Nephron (organoid): ENCODE data around the gene NAT10.
"Not testable (repeated sequence)": the region's sequence is repeated elsewhere in the genome, so short reads cannot be mapped to it uniquely, and the experiment has no call there.

Experiments used
- H3K27ac Mint-ChIP-seq, 3 experiments: 2 replicates each; pipeline ENCODE4 v1.8.0; 2020; ENCODE audit warnings: mixed read lengths in 3 of 3, mild to moderate bottlenecking in 2 of 3, moderate library complexity in 1 of 3
- H3K27me3 Mint-ChIP-seq: 2 replicates; pipeline ENCODE4 v1.8.0; 2021; ENCODE audit warnings: low read depth, mild to moderate bottlenecking, moderate library complexity, mixed read lengths
- H3K36me3 Mint-ChIP-seq: 2 replicates; pipeline ENCODE4 v1.8.0; 2020; ENCODE audit warnings: low read depth, mixed read lengths
- H3K4me1 Mint-ChIP-seq: 2 replicates; pipeline ENCODE4 v1.8.0; 2020; ENCODE audit warnings: mixed read lengths
- H3K4me3 Mint-ChIP-seq, 3 experiments: 2 replicates each; pipeline ENCODE4 v1.8.0; 2020; ENCODE audit warnings: mild to moderate bottlenecking in 3 of 3, mixed read lengths in 3 of 3, moderate library complexity in 2 of 3
- H3K9me3 Mint-ChIP-seq: 2 replicates; pipeline ENCODE4 v1.8.0; 2020; ENCODE audit warnings: mixed read lengths
- TF ChIP-seq, protein P1 (sequence below), 3 experiments: fragments of 200-600 bp; sonication (generic); IDR thresholded peaks; one replicate each; pipeline ENCODE4 v1.5.0; 2021; ENCODE audit warnings: antibody characterized with exemption in 3 of 3; ENCODE audit not compliant: unreplicated experiment in 3 of 3

The NAT10 gene

DNA sequence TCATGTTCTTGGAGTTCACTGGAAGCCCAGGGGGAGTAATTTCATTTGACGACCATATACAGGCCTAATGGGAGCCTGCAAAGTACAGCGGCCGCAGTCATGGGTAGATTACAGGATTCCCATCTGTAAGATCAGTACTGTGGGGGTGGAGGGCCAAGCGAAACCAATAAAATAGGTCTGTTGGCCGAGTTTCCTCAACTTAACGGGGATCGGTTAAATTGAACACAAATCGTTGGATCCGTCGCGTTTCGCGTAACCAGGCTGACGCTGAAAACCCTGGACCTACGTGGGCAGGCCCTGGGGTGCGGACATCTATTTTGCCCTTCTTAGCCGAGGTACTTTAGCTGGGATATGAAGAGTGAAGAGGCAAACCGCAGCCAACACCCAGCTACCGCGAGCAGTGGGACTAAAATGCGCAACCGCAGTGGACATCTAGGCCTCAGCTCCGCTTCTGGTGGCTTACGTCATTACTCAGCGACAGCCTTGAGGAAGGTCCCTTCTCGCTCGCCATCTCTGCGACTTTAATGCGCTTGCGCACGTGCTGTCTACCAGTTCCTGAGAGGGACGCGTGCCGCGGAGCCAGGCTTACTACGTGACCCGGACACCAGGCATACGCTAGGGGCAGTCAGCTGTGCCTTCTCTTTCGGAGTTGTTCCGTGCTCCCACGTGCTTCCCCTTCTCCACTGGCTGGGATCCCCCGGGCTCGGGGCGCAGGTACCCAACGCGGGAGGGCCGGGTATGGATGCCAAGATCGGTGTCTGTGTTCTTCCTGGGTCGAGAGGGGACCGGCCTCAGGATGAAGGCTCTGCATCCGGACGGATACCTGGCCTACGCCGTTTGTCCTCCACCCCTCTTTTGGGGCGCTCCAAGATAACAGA is at the start of gene NAT10:
Gene NAT10 (plus strand): TSS at position 551 of the 878 bp plus-strand sequence. CDS start 2,597 bp downstream, outside the sequence.
- H3K27me3 Mint-ChIP-seq: no peaks in the 10 kb centered on the region
- no peaks in the 10 kb centered on the region for H3K9me3 Mint-ChIP-seq
- H3K4me1 Mint-ChIP-seq: peaks cover 39% of the 10 kb centered on the region
- peak within 1 kb of the TSS; percentile 99 for H3K27ac Mint-ChIP-seq
- TF ChIP-seq, protein P1, sequence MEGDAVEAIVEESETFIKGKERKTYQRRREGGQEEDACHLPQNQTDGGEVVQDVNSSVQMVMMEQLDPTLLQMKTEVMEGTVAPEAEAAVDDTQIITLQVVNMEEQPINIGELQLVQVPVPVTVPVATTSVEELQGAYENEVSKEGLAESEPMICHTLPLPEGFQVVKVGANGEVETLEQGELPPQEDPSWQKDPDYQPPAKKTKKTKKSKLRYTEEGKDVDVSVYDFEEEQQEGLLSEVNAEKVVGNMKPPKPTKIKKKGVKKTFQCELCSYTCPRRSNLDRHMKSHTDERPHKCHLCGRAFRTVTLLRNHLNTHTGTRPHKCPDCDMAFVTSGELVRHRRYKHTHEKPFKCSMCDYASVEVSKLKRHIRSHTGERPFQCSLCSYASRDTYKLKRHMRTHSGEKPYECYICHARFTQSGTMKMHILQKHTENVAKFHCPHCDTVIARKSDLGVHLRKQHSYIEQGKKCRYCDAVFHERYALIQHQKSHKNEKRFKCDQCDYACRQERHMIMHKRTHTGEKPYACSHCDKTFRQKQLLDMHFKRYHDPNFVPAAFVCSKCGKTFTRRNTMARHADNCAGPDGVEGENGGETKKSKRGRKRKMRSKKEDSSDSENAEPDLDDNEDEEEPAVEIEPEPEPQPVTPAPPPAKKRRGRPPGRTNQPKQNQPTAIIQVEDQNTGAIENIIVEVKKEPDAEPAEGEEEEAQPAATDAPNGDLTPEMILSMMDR (IDR thresholded peaks at IDR 0.05; ENCODE audit: unreplicated experiment in 3 of 3): peak in 1 of 3 experiments; percentile 12
- peaks cover 22% of the 10 kb centered on the region for H3K36me3 Mint-ChIP-seq
- peak within 1 kb of the TSS; percentile 97 to 99 (median 97) for H3K4me3 Mint-ChIP-seq

DNA sequence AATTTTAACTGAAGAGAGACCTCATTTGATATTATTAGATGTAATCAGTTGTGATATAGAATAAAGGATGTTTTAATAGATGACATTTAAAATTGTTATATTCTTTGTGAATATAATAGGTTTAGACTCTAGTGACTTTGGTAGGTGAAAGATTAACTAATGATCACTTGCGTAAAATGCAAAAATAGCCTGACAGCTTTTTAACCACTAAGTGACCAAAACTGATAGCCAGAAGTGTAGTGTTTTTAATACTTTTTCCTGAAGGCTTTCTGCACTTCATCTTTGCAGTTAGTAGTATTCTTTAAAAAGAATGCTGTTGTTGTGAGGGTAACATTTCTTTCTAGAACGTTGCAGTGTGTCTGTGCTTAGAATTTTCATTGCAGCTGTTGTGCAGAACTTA is 48.8 kb upstream of the NAT10 start:
- Mint-ChIP-seq H3K4me1 (peaks cover 36% of the 10 kb centered on the region), H3K4me3 (peak overlapping the region; percentile 37 to 73 (median 43)), H3K9me3 (no peaks in the 10 kb centered on the region), H3K36me3 (peaks cover 46% of the 10 kb centered on the region), H3K27me3 (no peaks in the 10 kb centered on the region), H3K27ac (peak overlapping the region in 2 of 3 experiments; percentile 41 to 73)
- TF ChIP-seq, protein P1 (IDR thresholded peaks at IDR 0.05; ENCODE audit: unreplicated experiment in 3 of 3): no peak

DNA sequence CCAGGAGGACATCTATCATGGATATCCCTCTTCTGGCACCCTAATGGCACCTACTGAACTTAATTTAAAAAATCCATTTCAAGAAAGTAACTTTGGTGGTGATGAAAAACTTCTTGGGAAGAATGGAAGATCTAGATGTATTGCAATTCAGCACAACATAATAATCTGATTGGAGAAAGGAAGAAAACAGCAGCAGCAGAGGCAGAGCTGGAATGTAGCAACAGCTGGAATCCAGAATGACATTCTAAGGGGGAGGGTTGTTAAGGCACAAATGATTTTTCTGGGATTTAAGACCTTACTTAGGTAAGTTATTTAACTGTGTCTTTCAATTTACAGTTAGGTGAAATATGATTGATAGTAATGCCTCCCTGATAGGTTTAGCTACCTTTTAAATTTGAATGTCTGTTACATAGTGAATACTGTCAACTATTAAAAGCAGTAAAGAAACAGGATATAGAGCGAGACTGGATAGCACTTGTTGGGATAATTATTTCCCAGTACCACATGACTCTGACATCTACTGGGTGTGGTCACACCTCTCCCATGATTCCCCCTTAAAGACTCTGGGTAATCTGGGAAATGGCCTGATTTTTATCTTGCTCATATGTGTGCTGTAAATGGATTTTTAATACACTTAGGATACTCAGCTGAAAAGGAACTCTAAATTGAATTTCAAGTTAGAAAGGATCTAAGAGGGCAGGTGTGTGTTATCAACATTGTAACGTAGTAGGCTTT is 42.2 kb upstream of the NAT10 start:
- H3K4me3 Mint-ChIP-seq: no peak overlapping the region
- peaks cover 61% of the 10 kb centered on the region for H3K36me3 Mint-ChIP-seq
- H3K27ac Mint-ChIP-seq: peak overlapping the region in 2 of 3 experiments; percentile 46 to 47
- TF ChIP-seq, protein P1 (IDR thresholded peaks at IDR 0.05; ENCODE audit: unreplicated experiment in 3 of 3): no peak
- H3K9me3 Mint-ChIP-seq: no peaks in the 10 kb centered on the region
- no peaks in the 10 kb centered on the region for H3K27me3 Mint-ChIP-seq
- peaks cover 38% of the 10 kb centered on the region for H3K4me1 Mint-ChIP-seq

DNA sequence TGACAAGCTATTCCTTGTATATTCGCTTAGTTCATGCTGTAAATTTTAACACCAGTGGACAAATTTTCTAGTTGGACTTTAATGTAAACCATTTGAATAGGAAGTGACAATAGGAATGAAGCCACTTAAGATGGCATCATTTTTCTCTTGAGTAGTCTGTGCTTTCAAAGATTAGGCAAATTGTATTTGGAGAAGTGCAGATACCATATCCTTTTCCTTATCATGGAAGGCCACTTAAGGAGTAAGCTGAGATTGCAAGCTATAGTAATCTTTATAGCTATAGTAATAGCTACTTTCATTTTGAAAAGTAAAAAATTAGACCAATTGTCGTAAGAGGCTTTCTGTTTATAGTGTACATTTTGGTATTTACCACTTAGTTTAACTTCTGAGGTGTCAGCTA is 41.1 kb upstream of the NAT10 start:
- no peaks in the 10 kb centered on the region for H3K9me3 Mint-ChIP-seq
- H3K4me3 Mint-ChIP-seq: no peak overlapping the region
- TF ChIP-seq, protein P1 (IDR thresholded peaks at IDR 0.05; ENCODE audit: unreplicated experiment in 3 of 3): no peak
- H3K27ac Mint-ChIP-seq: peak overlapping the region in 1 of 3 experiments; percentile 51
- no peaks in the 10 kb centered on the region for H3K27me3 Mint-ChIP-seq
- peaks cover 32% of the 10 kb centered on the region for H3K4me1 Mint-ChIP-seq
- peaks cover 53% of the 10 kb centered on the region for H3K36me3 Mint-ChIP-seq

DNA sequence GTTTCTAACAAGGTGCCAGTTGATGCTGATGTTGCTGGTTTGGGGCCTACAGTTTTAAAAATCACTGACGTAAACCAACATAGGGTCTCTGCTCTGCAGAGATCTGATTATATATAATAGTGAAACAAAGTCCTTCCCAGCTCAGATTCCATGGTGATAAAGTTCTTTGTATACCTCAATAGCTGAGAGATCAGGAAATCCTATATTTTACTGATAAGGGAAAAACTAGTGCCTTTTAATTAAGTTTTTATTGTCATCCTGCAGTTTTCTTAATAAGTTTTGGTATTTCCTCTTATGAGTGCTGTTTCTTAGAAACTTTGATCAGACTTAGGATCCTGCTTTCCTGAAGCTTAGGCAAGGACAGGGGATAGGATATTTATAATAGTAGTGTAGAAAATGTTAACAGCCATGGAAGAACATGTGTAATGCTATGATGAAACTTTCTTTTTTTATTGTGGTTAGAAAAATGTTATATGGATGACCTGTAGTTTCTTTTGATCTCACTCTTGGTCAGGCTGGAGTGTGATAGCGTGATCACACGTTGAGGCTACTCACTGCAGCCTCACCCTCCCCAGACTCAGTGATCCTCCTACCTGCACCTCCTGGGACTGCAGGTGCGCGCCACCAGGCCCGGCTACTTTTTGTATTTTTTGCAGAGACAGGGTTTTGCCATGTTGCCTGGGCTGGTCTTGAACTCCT is 39.8 kb upstream of the NAT10 start:
- Mint-ChIP-seq H3K4me3 (no peak overlapping the region), H3K27me3 (no peaks in the 10 kb centered on the region), H3K4me1 (peaks cover 28% of the 10 kb centered on the region), H3K9me3 (no peaks in the 10 kb centered on the region), H3K36me3 (peaks cover 50% of the 10 kb centered on the region), H3K27ac (peak overlapping the region in 1 of 3 experiments; percentile 44)
- TF ChIP-seq, protein P1 (IDR thresholded peaks at IDR 0.05; ENCODE audit: unreplicated experiment in 3 of 3): peak in 1 of 3 experiments; percentile 7

DNA sequence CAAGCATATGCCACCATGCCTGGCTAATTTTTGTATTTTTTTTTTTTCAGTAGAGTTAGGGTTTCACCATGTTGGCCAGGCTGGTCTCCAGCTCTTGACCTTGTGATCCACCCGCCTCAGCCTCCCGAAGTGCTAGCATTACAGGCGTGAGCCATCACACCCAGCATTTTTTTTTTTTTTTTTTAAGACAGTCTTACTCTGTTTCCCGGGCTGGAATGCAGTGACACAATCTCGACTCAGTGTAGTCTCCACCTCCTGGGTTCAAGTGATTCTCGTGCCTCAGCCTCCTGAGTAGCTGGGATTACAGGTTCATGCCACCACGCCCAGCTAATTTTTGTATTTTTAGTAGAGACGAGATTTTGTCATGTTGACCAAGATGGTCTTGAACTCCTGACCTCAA is 38.7 kb upstream of the NAT10 start:
- H3K27me3 Mint-ChIP-seq, H3K27ac Mint-ChIP-seq, H3K4me3 Mint-ChIP-seq, H3K9me3 Mint-ChIP-seq: not testable (repeated sequence)
- H3K36me3 Mint-ChIP-seq: peaks cover 61% of the 10 kb centered on the region
- H3K4me1 Mint-ChIP-seq: peaks cover 28% of the 10 kb centered on the region
